Stimulated activated CD8-positive, alpha-beta memory T cell treated with anti-CD3 and anti-CD28 coated beads, Interleukin-4, amount 100 ng/mL, for 1 hour (primary cell): ENCODE data around the gene SPAG8.
A peak's percentile ranks its signal among the peaks of the same experiment; 100 is the strongest.

ENCODE experiments used
- DNase-seq, 2 donors: peaks; one replicate each; pipeline ENCODE4 v3.0.0-alpha.2; 2020; ENCODE audit warnings: low read depth in 2 of 2, low spot score in 1 of 2

Gene SPAG8

DNA sequence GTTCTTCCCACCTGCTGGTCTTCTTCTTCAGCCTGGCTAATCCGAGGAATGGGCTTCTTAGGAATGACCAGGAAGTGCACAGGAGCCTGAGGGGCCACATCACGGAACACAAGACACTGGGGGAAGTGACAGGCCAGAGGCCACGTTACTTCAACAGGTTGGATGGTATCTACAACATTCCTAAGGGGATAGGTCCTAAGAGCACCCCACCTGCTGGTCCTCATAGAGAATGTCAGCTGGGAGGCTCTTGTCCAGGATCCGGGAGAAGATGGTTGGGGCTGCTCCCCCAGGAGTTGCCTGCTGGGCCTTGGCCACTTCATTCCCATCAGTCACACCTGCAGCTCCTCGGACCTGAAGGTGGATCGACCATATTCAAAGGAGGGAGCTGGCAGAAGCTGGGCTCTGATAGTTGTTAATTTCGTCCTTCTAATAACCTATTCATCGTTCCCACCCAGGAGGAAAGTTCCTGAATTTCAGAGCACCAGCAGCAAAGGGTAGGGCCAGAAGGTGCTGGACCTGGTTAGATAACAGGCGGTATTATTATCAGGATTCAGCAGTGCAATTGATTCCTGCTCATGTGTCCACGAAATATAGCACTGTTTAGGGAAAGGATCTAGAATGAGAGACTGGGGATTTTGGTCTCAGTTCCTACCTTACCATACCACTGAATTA, 1.5 kb upstream of the SPAG8 start:
- no peak for DNase-seq

DNA sequence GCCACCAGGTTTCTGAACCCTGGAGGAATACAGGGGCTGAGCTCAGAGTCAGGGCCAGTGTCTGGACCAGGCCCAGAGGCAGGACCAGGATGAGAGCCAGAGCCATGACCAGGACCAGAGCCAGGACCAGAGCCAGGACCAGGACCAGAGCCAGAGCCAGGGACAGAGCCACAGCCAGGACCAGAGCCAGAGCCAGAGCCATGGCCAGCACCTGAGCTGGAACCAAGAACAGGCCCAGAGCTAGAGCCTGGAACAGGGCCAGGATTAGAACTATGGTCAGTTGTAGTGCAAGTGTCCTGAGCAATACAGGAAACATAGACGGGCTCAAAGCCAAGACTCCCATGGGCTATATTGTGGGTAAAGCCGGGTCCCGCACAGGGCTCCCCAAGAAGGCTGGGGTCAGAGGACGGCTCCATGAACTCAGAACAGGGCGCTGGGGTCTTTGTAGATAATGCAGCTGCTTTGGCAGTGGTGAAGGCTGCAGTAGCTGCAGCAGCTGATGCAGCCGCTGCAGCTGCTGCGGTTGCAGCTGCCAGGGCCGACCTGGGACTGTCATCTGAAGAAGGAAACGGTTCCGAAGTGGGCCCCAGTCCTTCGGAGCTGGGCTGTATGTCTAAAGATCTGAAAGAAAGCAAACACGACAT, 559 bp downstream of the SPAG8 start:
- no peak for DNase-seq

DNA sequence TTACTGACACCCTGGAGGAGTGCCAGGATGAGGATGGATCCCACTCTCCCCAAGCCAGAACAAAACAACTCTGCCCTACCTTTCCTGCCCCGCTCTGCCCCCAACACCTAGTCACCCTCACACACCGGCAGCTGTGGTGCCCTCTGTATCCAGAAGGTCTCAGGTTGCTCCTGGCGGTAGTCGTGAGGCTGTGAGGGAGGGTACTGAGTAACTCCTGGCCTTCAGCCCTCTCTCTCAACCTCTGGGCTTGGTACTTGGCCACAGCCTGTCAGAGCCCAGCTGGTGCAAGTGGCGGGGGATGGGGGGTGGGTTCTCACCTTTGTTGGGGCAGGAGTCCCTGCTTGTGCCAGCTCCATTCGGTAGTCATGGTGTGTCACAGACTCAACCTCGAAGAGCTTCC, 1.9 kb downstream of the SPAG8 start:
- no peak for DNase-seq

DNA sequence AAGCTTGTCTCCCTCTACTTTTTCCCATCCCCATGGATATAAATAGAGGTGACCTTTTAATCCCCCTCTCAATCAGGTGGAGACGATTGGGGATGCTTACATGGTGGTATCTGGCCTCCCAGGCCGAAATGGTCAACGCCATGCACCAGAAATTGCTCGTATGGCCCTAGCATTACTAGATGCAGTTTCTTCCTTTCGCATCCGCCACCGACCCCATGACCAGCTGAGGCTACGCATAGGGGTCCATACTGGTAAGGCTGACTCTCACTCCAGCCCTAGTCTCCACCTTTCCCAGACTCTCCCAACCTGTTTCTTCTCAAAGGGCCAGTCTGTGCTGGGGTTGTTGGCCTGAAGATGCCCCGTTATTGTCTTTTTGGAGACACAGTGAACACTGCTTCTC, 3.6 kb downstream of the SPAG8 start:
- no peak for DNase-seq

DNA sequence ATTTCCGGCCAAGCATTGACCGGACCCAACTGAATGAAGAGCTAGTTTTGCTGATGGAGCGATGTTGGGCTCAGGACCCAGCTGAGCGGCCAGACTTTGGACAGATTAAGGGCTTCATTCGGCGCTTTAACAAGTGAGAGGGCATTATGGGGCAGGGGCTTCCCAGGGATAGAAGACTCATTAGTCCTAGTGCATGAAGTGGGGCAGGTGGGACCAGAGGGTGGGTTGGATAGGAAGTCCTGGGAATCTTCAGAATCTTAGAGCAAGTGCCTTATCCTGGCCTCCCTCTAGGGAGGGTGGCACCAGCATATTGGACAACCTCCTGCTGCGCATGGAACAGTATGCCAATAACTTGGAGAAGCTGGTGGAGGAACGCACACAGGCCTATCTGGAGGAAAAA, 6.0 kb downstream of the SPAG8 start:
- DNase-seq, result no peak

DNA sequence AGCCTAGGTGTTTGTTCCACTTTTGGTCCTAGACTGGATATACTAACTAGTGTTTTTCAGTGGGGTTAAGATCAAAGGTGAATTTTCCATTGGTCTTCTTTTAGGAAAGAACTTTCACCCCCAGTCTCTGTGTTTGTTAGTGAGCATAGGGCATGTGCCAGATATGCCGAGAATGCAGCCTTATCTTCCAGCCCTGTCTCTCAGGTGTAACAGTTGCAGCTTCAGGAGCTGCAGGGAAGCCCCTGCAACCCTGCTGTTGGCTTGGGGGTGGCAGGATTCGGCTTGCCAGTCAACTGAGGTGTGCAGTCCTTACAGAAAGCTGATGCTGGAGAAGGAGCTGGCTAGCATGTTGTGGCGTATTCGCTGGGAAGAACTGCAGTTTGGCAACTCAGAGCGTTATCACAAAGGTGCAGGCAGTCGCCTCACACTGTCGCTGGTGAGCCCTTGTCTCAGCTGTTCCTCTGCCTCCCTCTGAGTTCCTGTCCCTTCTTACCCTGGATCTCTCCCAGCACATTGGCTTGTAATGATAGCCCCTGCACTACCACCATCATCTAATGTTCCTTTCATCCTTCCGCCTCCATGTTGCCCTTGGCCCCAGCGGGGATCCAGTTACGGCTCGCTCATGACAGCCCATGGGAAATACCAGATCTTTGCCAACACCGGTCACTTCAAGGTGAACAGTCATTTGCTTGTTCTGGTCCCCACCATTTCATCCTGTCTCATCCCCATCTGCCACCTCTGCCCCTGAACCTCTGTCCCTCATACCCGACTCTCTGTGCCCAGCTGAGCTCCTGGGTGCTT, 10.5 kb downstream of the SPAG8 start:
- DNase-seq, result no peak

DNA sequence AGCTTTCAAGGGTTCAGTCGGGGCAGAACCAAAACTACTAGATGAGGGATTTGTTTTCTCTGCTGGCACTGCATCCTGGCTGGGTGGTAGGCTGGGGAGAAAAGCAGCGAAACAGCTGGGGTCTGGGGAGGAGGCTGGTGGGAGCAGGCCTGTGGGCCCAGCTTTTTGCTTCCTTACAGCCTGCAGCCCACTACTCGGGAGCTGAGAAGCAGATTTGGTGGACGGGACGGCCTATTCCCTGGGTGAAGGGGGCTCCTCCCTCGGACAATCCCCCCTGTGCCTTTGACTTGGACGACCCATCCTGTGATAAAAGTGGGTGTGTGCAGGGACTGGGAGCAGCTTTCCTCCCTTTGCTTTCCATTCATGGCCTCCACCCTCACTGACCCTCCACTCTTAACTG, 11.5 kb downstream of the SPAG8 start:
- DNase-seq, result no peak

DNA sequence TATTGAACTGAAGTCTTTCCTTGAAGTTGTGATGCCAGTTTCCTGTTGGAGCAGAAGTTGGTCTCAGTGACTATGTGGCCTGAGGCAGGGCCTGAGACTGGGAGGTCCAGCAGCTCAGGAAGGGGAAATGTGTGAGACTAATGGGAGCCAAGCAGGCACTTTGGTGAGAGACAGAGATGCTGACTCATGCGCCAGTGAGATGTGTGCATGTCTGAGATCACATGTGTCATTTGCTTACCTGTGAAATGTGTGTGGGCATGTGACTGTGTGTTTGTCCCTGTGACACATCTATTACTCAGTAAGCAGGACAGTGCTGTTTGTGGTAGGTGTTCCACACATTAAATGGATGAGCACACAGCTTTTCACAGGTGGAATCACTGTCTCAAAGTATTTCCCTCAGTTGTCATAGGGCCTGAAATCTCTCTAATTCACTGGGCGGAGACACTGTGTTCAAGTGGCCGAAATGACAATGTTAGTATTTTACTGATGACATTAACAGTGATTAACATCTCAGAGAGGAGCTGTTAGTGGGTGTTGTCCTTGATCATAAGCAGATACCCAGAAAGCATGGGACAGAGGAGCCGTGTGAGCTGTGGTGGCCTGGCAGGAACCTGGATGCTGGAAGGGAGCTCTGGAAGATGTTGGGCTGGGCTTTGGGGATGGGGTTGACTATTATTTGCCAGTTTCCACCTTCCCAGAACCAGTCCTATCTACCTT, 13.2 kb downstream of the SPAG8 start:
- DNase-seq, result no peak

DNA sequence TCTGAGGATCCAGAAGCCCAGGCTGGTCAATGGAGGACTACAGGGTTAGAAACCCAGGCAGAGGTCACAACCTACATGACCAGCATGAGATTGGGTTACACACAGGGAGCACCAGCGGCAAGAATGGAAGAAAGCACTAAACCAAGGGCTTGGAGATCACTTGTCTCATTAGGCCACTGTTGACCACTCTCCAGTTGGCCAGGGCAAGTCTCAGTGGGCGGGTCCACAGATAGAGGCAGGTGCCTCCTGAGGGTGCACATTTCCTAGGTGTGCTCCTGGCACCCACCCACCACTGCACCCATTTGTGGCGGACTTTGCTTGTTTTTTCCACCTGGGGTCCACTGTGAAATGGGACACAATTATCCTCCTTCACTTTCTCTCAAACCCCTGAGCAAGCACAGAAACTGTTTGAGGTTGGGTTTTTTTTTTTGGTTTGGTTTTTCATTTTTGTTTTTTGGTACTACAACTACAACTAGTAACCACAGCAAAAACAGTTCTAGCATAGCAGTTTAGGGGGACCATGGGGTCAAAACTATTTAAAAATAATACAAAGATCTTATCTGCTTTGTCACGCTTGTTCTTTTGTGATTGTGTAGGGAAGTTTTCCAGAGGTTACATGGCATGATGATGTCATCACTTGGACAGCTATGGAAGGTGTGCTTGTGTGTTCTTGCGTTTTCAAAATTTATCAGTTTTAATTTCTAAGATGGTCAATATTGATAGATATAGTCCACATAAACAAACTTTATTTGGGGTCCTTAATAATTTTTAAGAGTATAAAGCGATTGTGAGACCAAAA, 14.6 kb downstream of the SPAG8 start:
- DNase-seq, result no peak

DNA sequence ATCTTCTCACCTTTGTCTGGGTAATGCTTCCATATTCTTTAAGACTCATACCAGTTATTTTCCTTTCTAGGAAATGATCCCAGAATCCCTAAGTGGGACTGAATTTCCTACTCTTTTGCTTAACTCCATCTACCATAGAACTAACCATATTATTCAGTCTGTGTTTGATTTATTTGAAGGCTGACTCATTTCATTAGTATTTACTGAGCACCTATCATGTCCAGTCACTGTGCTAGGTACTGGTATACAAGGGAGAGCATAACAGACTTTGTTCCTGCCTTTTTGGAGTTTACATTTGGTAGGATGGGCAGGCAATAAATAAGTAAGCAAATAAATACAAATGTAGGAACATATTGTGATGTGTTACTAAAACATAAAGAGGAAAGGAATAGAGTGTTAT, 16.4 kb downstream of the SPAG8 start:
- no peak for DNase-seq

DNA sequence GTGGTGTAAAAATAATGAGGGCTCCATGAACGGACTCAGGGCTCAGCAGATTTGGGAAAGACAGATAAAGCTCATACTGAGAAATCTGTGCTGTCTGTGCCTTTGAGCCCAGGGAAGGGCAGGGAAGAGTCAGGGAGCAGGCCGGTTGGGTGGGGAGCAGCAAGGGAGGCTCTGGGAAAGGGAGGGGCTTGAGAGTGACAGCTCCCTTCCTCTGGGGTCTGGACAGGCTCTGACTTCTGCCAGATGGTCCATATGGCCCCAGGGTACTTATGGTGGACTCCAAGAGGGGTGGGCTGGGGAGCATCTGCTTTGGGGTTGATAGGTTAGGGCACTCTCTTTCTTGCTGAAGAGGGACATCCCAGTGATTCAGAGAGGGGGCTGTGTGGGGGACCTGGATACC, 18.6 kb downstream of the SPAG8 start:
- DNase-seq, result no peak

DNA sequence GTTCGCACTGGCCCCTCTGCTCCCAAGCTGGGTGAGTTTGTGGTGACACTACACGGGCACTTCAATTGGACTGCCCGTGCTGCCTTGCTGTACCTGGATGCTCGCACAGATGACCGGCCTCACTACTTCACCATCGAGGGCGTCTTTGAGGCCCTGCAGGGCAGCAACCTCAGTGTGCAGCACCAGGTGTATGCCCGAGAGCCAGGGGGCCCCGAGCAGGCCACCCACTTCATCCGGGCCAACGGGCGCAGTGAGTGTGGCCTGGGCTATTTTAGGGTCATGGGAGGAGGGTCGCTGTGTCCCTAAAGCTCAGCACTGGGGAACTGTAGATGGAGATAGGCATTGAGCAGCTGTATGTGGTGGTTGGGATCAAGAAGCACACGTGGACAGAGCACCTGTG, 19.2 kb downstream of the SPAG8 start:
- DNase-seq, result no peak

DNA sequence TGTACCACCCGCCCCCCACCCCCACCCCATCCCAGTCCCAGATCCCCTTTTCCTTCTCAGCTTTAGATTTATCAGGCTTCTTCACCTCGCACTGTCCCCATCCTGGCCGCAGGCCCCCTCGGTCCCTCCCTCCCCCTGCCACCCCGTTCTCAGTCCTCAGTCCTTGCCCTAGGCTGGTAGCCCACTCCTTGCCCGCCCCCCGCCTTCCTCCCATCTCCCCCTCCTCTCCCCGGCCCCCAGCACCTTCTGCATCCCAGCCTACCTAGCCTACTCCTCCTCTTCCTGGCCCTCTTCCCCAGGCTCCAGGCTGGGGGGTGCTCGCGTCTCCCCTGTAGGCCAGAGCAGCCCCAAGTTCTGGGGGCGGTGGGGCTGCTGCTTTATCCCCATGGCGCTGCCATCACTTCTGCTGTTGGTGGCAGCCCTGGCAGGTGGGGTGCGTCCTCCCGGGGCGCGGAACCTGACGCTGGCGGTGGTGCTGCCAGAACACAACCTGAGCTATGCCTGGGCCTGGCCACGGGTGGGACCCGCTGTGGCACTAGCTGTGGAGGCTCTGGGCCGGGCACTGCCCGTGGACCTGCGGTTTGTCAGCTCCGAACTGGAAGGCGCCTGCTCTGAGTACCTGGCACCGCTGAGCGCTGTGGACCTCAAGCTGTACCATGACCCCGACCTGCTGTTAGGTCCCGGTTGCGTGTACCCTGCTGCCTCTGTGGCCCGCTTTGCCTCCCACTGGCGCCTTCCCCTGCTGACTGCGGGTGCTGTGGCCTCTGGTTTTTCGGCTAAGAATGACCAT, 19.8 kb downstream of the SPAG8 start:
- DNase-seq, result no peak

DNA sequence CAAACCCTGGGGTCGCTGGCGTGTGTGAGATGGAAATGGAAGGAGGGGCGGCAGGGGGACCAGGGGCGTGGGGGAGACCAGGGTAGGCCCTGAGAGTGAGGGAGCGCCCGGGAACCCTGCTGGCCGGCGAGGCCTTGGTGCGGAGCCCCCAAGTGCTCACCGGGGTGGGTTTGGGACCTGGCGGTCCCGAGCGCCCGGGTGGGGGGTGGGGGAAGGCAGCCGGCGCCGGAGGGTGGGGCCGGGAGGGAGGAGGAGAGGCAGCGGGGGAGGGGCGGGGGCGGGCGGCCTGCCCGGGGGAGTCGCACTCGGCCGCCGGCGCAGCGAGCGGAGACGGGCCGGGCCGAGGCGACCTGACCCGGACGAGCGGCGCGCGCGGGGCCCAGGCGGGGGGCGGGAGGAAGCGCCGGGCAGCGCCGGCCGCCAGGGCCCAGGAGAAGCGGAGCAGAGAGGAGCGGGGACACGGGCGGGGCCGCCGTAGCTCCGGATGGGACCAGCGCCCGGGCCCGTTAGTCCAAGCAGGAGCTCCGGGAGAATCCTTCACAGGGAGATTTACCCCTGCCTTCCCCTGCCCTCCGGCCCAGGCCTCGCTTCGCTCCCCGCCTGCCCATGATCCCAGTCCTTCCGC, 20.7 kb downstream of the SPAG8 start, which contains the start of gene NPR2:
Gene NPR2 (plus strand): TSS at position 295 of the 625 bp plus-strand sequence. CDS start 818 bp downstream, outside the sequence.
- no peak for DNase-seq

DNA sequence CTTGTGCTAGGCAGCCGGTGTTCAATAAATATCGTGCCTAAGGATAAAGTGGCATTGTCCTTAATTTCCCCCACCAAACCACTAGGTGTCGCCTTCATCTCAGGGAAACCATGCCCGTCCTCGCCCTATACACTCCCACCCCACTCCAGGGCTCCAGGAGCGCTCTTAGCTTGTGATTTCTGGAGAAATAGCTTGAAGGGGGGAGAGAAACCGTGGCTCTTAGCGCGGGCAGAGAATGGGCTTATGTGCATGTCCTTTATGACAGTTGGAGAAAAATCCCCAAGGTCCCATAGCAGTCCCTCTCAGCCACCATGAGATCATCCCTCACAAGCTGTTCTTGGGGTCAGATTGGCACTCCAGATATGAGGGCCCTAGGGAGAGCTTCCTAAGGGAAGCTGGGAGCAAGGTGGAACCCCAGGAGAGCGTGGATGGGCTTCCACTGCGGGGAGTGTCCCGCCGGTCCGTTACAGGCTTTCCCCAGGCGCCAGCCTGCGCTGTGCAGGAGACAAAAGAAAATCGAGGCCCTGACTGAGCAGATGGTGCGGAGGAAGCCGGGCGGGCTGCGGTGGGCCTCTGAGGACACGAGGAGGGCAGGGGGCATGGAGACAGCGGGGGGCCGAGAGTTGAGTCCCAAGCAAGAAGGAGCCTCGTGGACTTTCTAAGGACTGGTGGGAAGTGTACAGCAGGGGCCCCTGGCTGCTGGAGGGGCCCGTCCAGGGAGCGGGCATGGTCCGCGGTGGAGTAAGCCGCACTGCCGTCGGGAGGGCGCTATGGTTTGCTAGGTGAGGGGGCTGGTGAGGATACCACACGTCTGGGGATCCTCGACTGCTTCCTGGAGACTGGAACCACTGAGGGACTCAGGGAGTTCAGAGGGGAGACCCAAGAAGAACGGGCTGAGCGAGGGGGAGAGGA, 21.4 kb downstream of the SPAG8 start:
- peak; percentile 18 to 27 for DNase-seq

DNA sequence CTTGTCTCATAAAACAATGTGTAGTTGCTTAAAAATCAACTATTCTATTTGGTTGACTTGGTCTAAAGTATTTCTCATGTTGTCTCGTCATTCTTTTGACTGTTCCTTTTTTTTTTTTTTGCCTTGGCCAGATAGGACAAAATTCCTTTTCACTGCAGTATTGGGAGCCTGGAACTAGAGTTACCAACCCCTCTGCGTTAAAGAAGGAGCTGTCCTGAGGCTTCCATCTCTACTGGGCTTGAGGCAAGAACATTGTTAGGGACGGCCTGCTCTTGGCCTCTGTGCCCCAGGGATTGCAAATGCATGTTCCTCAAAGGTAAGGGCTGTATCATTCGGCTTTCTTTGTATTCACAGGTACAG, 22.1 kb downstream of the SPAG8 start:
- DNase-seq, result no peak

DNA sequence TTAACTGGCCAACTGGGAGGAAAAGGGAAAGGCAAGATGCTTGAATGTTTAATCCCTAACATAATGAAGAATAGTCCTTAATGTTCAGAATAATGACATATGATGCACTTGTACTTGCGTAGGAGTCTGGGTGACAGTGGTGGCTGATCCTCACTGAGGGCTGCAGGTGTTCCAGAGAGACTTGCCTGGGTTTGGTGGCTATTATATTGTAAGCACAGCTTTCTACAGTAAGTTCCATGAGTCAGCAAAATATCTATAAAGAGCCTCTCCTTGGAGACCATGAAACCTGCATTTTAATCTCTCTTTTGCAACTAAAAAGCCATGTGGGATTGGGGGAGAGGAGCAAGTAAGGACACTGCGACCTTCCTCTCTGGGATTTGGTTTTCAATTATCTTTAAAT, 22.5 kb downstream of the SPAG8 start:
- DNase-seq, result no peak

DNA sequence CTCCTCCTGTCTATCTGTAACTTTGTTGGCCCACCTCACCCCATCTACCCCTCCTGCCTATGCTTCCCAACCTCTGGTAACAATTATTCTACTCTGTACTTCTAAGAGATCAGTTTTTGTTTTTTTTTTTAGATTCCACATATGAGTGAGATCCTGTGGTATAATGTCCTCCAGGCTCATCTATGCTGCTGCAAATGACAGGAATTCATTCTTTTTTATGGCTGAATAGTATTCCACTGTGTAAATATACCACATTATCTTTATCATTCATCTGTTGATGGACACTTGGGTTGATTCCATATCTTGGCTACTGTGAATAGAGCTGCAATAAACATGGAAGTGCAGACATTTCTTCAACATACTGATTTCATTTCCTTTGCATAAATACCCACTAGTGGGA, 28.6 kb downstream of the SPAG8 start:
- no peak for DNase-seq

DNA sequence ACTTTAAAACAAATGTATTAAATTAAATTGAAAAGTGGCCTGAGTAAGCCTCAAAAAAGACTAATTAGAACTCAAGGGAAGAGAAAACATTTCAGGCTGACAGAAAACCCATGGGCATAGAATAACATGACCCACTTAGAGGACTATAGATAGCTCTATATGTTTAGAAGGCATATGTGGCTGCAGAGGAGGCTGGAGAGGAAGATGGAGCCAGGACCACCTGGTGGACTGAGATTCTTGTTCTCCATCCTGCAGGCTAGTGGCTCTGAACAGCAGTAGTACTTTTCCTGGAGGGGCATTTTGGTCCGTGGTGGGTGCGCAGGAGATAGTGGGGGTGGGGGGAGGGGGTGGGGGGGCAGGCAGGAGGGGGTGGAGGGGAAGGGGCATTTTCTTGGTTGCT, 31.0 kb downstream of the SPAG8 start:
- no peak for DNase-seq
